IMR-90 (cell line): ENCODE data around the gene RMND5A. TPM values are rescaled to one million over a fixed set of nuclear protein-coding genes. Genes with fewer than 3 reads are reported as not detected.

Experiments used
- ATAC-seq: fragments of 200-7000 bp; cut with Tn5 transposase; 2 replicates; pipeline ENCODE4 v1.9.1; 2020; ENCODE audit warnings: low read depth, mild to moderate bottlenecking, moderate library complexity
- BruUV-seq: library from RNA; stranded (reverse); fragments of 400-500 nt; replicated peaks from 2 replicates; lab custom pipeline; 2021; lab: Mats Ljungman, UMichigan
- CTCF ChIA-PET: fragments of 300-600 bp; formaldehyde crosslinking; extraction: SDS; loops from one replicate; lab custom pipeline; 2021; ENCODE audit warnings: antibody characterized with exemption; lab: Yijun Ruan, JAX
- POLR2A ChIA-PET: fragments of 300-600 bp; sonication (Branson Sonifier 250); formaldehyde crosslinking; loops from one replicate; lab custom pipeline; 2022; ENCODE audit warnings: antibody characterized with exemption; ENCODE audit not compliant: unreplicated experiment; lab: Charles Lee
- DNase-seq: peaks from one replicate; pipeline ENCODE4 v3.0.0; 2013
- H2AFZ ChIP-seq: replicated peaks from 2 replicates; pipeline ENCODE3; 2013; ENCODE audit warnings: low read length, mild to moderate bottlenecking; ENCODE audit not compliant: poor library complexity
- H2AK5ac ChIP-seq: 2 replicates; pipeline ENCODE4 v1.6.1; 2013; ENCODE audit warnings: low read depth, low read length, inconsistent platforms
- H2AK9ac ChIP-seq: replicated peaks from 2 replicates; pipeline ENCODE3; 2013; ENCODE audit warnings: mild to moderate bottlenecking, low read depth, low read length, moderate library complexity; ENCODE audit not compliant: poor library complexity
- H2BK120ac ChIP-seq: 2 replicates; pipeline ENCODE4 v1.6.1; 2013; ENCODE audit warnings: low read depth, low read length, inconsistent platforms
- H2BK15ac ChIP-seq: 3 replicates; pipeline ENCODE4 v1.6.1; 2013; ENCODE audit warnings: low read depth, low read length, inconsistent platforms
- H2BK20ac ChIP-seq: 2 replicates; pipeline ENCODE4 v1.6.1; 2013; ENCODE audit warnings: low read depth, mild to moderate bottlenecking, inconsistent platforms, low read length, moderate library complexity
- H2BK5ac ChIP-seq: 2 replicates; pipeline ENCODE4 v1.6.1; 2013; ENCODE audit warnings: mild to moderate bottlenecking, low read depth, low read length, inconsistent platforms; ENCODE audit not compliant: poor library complexity, severe bottlenecking
- H3K14ac ChIP-seq: replicated peaks from 2 replicates; pipeline ENCODE4 v1.6.1; 2013; ENCODE audit warnings: low read depth, low read length, inconsistent platforms
- H3K18ac ChIP-seq: 2 replicates; pipeline ENCODE4 v1.6.1; 2013; ENCODE audit warnings: low read depth, low read length, control low read depth
- H3K23ac ChIP-seq: 2 replicates; pipeline ENCODE4 v1.6.1; 2013; ENCODE audit warnings: low read depth, low read length, inconsistent platforms
- H3K27ac ChIP-seq: 2 replicates; pipeline ENCODE4 v1.5.1; 2013; ENCODE audit warnings: mild to moderate bottlenecking, control low read depth, low read length; ENCODE audit not compliant: insufficient read depth
- H3K27me3 ChIP-seq: 2 replicates; pipeline ENCODE4 v1.6.1; 2013; ENCODE audit warnings: low read length; ENCODE audit not compliant: control insufficient read depth, insufficient read depth
- H3K36me3 ChIP-seq: 2 replicates; pipeline ENCODE4 v1.6.1; 2013; ENCODE audit warnings: low read length, mixed read lengths; ENCODE audit not compliant: control insufficient read depth, insufficient read depth
- H3K4ac ChIP-seq: 2 replicates; pipeline ENCODE4 v1.6.1; 2013; ENCODE audit warnings: low read depth, low read length, inconsistent platforms
- H3K4me1 ChIP-seq: 2 replicates; pipeline ENCODE4 v1.6.1; 2013; ENCODE audit warnings: low read length, mixed read lengths; ENCODE audit not compliant: control insufficient read depth, insufficient read depth
- H3K4me2 ChIP-seq: 2 replicates; pipeline ENCODE4 v1.6.1; 2013; ENCODE audit warnings: low read depth, mild to moderate bottlenecking, control low read depth, low read length, moderate library complexity
- H3K4me3 ChIP-seq: 2 replicates; pipeline ENCODE4 v1.5.1; 2013; ENCODE audit warnings: low read depth, mild to moderate bottlenecking, control low read depth, low read length, moderate library complexity; ENCODE audit not compliant: insufficient read depth
- H3K56ac ChIP-seq: 2 replicates; pipeline ENCODE4 v1.6.1; 2013; ENCODE audit warnings: low read length, inconsistent platforms; ENCODE audit not compliant: insufficient read depth; ENCODE audit errors: extremely low read depth
- H3K79me1 ChIP-seq, 2 experiments: 2 replicates each; pipeline ENCODE4 v1.6.1; 2013; ENCODE audit warnings: low read length in 2 of 2, inconsistent platforms in 1 of 2, low read depth in 1 of 2
- H3K9ac ChIP-seq: 2 replicates; pipeline ENCODE4 v1.6.1; 2013; ENCODE audit warnings: low read depth, low read length, control low read depth
- H3K9me1 ChIP-seq: 2 replicates; pipeline ENCODE4 v1.6.1; 2013; ENCODE audit warnings: low read length, inconsistent platforms; ENCODE audit not compliant: insufficient read depth
- H3K9me3 ChIP-seq: 2 replicates; pipeline ENCODE4 v1.6.1; 2013; ENCODE audit warnings: low read length; ENCODE audit not compliant: control insufficient read depth, insufficient read depth
- H4K20me1 ChIP-seq: 2 replicates; pipeline ENCODE4 v1.6.1; 2013; ENCODE audit warnings: low read length, inconsistent platforms; ENCODE audit not compliant: insufficient read depth
- H4K5ac ChIP-seq: 2 replicates; pipeline ENCODE4 v1.6.1; 2013; ENCODE audit warnings: mild to moderate bottlenecking, low read depth, low read length, control low read depth
- H4K8ac ChIP-seq, 2 experiments: 2 replicates each; pipeline ENCODE4 v1.6.1; 2013; ENCODE audit warnings: low read depth in 2 of 2, low read length in 2 of 2, control low read depth in 1 of 2, inconsistent platforms in 1 of 2
- H4K91ac ChIP-seq: 2 replicates; pipeline ENCODE4 v1.6.1; 2013; ENCODE audit warnings: low read depth, low read length, inconsistent platforms; ENCODE audit not compliant: insufficient read depth
- CHD1 ChIP-seq: IDR thresholded peaks from 2 replicates; pipeline ENCODE4 v1.6.1; 2012; ENCODE audit warnings: low read depth, low read length, improper control_type of control experiment
- CTCF ChIP-seq: conservative IDR thresholded peaks from 2 replicates; pipeline ENCODE4 v1.5.1; 2012; ENCODE audit warnings: mild to moderate bottlenecking, low read depth, low read length, improper control_type of control experiment
- NFE2L2 ChIP-seq: fragments of 150-350 bp; IDR thresholded peaks from 2 replicates; pipeline ENCODE4 v1.6.1; 2016; ENCODE audit warnings: low read depth, mild to moderate bottlenecking, low read length
- POLR2A ChIP-seq: IDR thresholded peaks from 2 replicates; pipeline ENCODE4 v1.6.1; 2012; ENCODE audit warnings: mild to moderate bottlenecking, low read depth, low read length
- RAD21 ChIP-seq: IDR thresholded peaks from 2 replicates; pipeline ENCODE4 v1.6.1; 2012; ENCODE audit warnings: low read length, improper control_type of control experiment
- RFX5 ChIP-seq: IDR thresholded peaks from 2 replicates; pipeline ENCODE4 v1.8.0; 2012; ENCODE audit warnings: low read depth, mild to moderate bottlenecking, low read length, moderate library complexity
- SMC3 ChIP-seq: fragments of 150-350 bp; IDR thresholded peaks from 2 replicates; pipeline ENCODE4 v1.6.1; 2016; ENCODE audit warnings: low read depth, mild to moderate bottlenecking, antibody characterized with exemption, low read length, moderate library complexity
- WGBS, 2 experiments: methylation state at CpG; one replicate each; pipeline versions ENCODE4 v1.1.5 to v1.1.7; 2013; ENCODE audit warnings: missing lambda C conversion rate in 2 of 2; ENCODE audit not compliant: insufficient read length in 1 of 2; ENCODE audit errors: extremely low coverage in 2 of 2; 5-methylcytosine and 5-hydroxymethylcytosine counted together
- dilution Hi-C: fragments of 300-500 bp; cut with HindIII; formaldehyde crosslinking; loops from one replicate; pipeline ENCODE4 v1.14.3; 2018; ENCODE audit warnings: low sequenced_read_pairs; ENCODE audit not compliant: unreplicated experiment
- in situ Hi-C: fragments of 300-500 bp; cut with MboI; formaldehyde crosslinking; loops from 3 replicates; pipeline ENCODE4 v1.14.3; 2019; ENCODE audit warnings: low sequenced_read_pairs, inconsistent platforms, mixed read lengths
- intact Hi-C: fragments of 100-400 bp; cut with micrococcal nuclease; formaldehyde crosslinking; loops from 2 replicates; pipeline ENCODE4 v1.10.0; 2022
- polyA plus RNA-seq, 3 experiments: library from polyadenylated mRNA; depleted of rRNA; stranded (reverse); fragments of >200 nt; gene quantifications; 2 replicates each; pipeline ENCODE4 v1.2.3, GENCODE V29; 2012; ENCODE audit warnings: low replicate concordance in 1 of 3
- total RNA-seq: library from RNA; depleted of rRNA; stranded (reverse); fragments of >200 nt; gene quantifications from 2 replicates; pipeline ENCODE4 v1.2.3, GENCODE V29; 2012

The RMND5A gene
- total and polyA plus RNA-seq, 2 of the 4 experiments (the other 2 are of a cell fraction): 5.1 to 16.0 TPM

GRCh38 chr2:86818957-86819356 is 98.9 kb downstream of the RMND5A start:
- CTCF ChIA-PET: no interaction called here
- H3K27me3 ChIP-seq: peaks cover 7% of the 10 kb centered on the region
- H3K4ac ChIP-seq: no peak overlapping the region
- H3K9ac ChIP-seq: no peak overlapping the region
- ATAC-seq (no peak), DNase-seq (no peak)
- peaks cover 2% of the 10 kb centered on the region; the same call in 1 of the 2 replicates for H3K9me3 ChIP-seq
- H3K27ac ChIP-seq: no peak overlapping the region
- H4K8ac ChIP-seq: no peak overlapping the region
- no peak for TF ChIP-seq NFE2L2
- TF ChIP-seq CHD1: no peak
- TF ChIP-seq RAD21: no peak
- TF ChIP-seq CTCF: no peak
- TF ChIP-seq SMC3: no peak
- TF ChIP-seq RFX5: no peak
- no peak for TF ChIP-seq POLR2A
- no peak overlapping the region for H3K4me3 ChIP-seq
- H2AK5ac ChIP-seq: no peak overlapping the region
- H3K18ac ChIP-seq: no peak overlapping the region
- H4K91ac ChIP-seq: no peak overlapping the region
- POLR2A ChIA-PET: no interaction called here
- no peak overlapping the region for H2AK9ac ChIP-seq
- no TSS peak for BruUV-seq
- H4K5ac ChIP-seq: no peak overlapping the region
- H3K23ac ChIP-seq: no peak overlapping the region
- no peak overlapping the region for H2BK120ac ChIP-seq
- no peak overlapping the region for H2BK5ac ChIP-seq
- no peaks in the 10 kb centered on the region for H3K36me3 ChIP-seq
- H3K56ac ChIP-seq: no peak overlapping the region
- no peak overlapping the region for H2BK20ac ChIP-seq
- dilution Hi-C loops (no loop called here), in situ Hi-C loops (no loop called here), intact Hi-C loops (no loop called here)
- no peak overlapping the region for H2AFZ ChIP-seq
- H2BK15ac ChIP-seq: no peak overlapping the region
- H3K9me1 ChIP-seq: no peaks in the 10 kb centered on the region
- H4K20me1 ChIP-seq: no peaks in the 10 kb centered on the region
- H3K14ac ChIP-seq: no peak overlapping the region
- H3K4me1 ChIP-seq: no peaks in the 10 kb centered on the region
- no CpG with 5 or more reads among the region's 2 CpGs for WGBS, 2 experiments
- no peaks in the 10 kb centered on the region for H3K79me1 ChIP-seq
- H3K4me2 ChIP-seq: no peak overlapping the region
